Muscle of arm (tissue), 12 donors: ENCODE measurements around the gene KCNQ5. TPM values are rescaled to one million over a fixed set of nuclear protein-coding genes. Genes with fewer than 3 reads are reported as not detected.
A peak's percentile ranks its signal among the peaks of the same experiment; 100 is the strongest.

ENCODE experiments used
- DNase-seq: peaks from one replicate; pipeline ENCODE4 v3.0.0-alpha.2; 2013
- polyA plus RNA-seq, 12 donors: library from polyadenylated mRNA; unstranded; fragments of 120-200 nt; gene quantifications; one replicate each; pipeline ENCODE4 v1.2.1, GENCODE V29; 2013; ENCODE audit not compliant: insufficient read length in 12 of 12

Gene KCNQ5
- polyA plus RNA-seq, 12 donors, result 0.36 to 2.4 (median 1.3) TPM; not detected in 1

- DNase-seq, result no peak
Observed at GRCh38 chr6:73000460-73000859, 378.6 kb downstream of the KCNQ5 start.

GRCh38 chr6:73002588-73002987 lies 380.7 kb downstream of the KCNQ5 start:
- no peak for DNase-seq

GRCh38 chr6:73003302-73003701 lies 381.4 kb downstream of the KCNQ5 start:
- no peak for DNase-seq

GRCh38 chr6:73004231-73004630 lies 382.4 kb downstream of the KCNQ5 start:
- DNase-seq, result no peak

- no peak for DNase-seq
Observed at GRCh38 chr6:73004861-73005260, 383.0 kb downstream of the KCNQ5 start.

GRCh38 chr6:73006146-73006545 lies 384.3 kb downstream of the KCNQ5 start:
- DNase-seq, result no peak

GRCh38 chr6:73011945-73012344 lies 390.1 kb downstream of the KCNQ5 start:
- no peak for DNase-seq

GRCh38 chr6:73017476-73017875 lies 395.6 kb downstream of the KCNQ5 start:
- DNase-seq, result peak; percentile 43

GRCh38 chr6:73024598-73024997 lies 402.7 kb downstream of the KCNQ5 start:
- DNase-seq, result no peak

GRCh38 chr6:73027691-73028090 lies 405.8 kb downstream of the KCNQ5 start:
- DNase-seq, result no peak

GRCh38 chr6:73028124-73028766 lies 406.4 kb downstream of the KCNQ5 start:
- no peak for DNase-seq

GRCh38 chr6:73028893-73029450 lies 407.1 kb downstream of the KCNQ5 start:
- DNase-seq, result no peak

- DNase-seq, result no peak
Observed at GRCh38 chr6:73030257-73030656, 408.4 kb downstream of the KCNQ5 start.

GRCh38 chr6:73030791-73031782 lies 409.2 kb downstream of the KCNQ5 start:
- no peak for DNase-seq

GRCh38 chr6:73032586-73032985 lies 410.7 kb downstream of the KCNQ5 start:
- DNase-seq, result no peak

GRCh38 chr6:73036689-73037088 lies 414.8 kb downstream of the KCNQ5 start:
- no peak for DNase-seq

GRCh38 chr6:73041051-73041450 lies 419.2 kb downstream of the KCNQ5 start:
- DNase-seq, result no peak

- no peak for DNase-seq
Observed at GRCh38 chr6:73042892-73043291, 421.0 kb downstream of the KCNQ5 start.

GRCh38 chr6:73043446-73043845 lies 421.6 kb downstream of the KCNQ5 start:
- no peak for DNase-seq

- no peak for DNase-seq
Observed at GRCh38 chr6:73045609-73046008, 423.7 kb downstream of the KCNQ5 start.

GRCh38 chr6:73047801-73048200 lies 425.9 kb downstream of the KCNQ5 start:
- DNase-seq, result no peak

GRCh38 chr6:73049971-73050594 lies 428.2 kb downstream of the KCNQ5 start:
- DNase-seq, result no peak
